OCI-LY3 (cell line): Measurements from ENCODE around the gene FLCN.

ENCODE experiments used
- EZH2phosphoT487 ChIP-seq: fragments of 200-600 bp; shearing (Covaris generic); IDR thresholded peaks from 2 replicates; pipeline ENCODE4 v1.6.1; 2018; ENCODE audit warnings: antibody characterized with exemption, mixed run types, low read depth
- TF ChIP-seq, protein P1 (sequence below): fragments of 200-600, 300-600 bp; sonication (generic); IDR thresholded peaks from 2 replicates; pipeline ENCODE4 v1.5.1; 2014; ENCODE audit warnings: antibody characterized with exemption, low read length, low read depth

DNA sequence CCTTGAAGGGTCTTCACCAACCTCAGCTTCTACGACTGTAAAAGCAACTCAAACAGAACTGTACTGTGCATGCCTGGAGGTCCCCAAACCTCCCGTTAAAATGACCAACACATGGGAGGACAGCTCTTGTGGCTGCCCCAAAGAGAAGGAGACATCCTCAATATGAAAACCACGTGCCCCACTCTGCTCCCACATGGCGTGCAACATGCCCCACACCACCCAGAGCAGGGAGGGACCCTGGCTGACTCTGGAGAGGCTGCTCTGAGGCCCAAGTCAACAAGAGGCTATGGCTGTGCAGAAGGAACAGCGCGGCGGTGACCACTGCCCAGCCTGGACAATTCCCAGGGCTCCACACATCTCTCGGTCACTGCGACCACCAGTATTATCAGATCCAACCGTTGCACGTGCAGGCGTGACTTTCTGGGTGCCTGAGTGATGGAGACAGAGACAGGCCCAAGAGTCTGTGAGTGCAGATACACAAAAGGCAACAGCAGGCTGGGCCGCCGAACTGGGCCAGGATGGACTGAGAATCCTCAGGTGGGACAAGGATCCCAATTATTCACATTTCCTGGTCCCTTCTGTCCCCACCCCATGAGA lies 32.2 kb downstream of the FLCN start:
- TF ChIP-seq, protein P1, sequence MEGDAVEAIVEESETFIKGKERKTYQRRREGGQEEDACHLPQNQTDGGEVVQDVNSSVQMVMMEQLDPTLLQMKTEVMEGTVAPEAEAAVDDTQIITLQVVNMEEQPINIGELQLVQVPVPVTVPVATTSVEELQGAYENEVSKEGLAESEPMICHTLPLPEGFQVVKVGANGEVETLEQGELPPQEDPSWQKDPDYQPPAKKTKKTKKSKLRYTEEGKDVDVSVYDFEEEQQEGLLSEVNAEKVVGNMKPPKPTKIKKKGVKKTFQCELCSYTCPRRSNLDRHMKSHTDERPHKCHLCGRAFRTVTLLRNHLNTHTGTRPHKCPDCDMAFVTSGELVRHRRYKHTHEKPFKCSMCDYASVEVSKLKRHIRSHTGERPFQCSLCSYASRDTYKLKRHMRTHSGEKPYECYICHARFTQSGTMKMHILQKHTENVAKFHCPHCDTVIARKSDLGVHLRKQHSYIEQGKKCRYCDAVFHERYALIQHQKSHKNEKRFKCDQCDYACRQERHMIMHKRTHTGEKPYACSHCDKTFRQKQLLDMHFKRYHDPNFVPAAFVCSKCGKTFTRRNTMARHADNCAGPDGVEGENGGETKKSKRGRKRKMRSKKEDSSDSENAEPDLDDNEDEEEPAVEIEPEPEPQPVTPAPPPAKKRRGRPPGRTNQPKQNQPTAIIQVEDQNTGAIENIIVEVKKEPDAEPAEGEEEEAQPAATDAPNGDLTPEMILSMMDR, result no peak
- no peak for TF ChIP-seq EZH2phosphoT487
